OCI-LY3 (cell line): ENCODE data around the gene MRPS14.

ENCODE experiments used
- EZH2phosphoT487 ChIP-seq: fragments of 200-600 bp; shearing (Covaris generic); IDR thresholded peaks from 2 replicates; pipeline ENCODE4 v1.6.1; 2018; ENCODE audit warnings: antibody characterized with exemption, mixed run types, low read depth
- TF ChIP-seq, protein P1 (sequence below): fragments of 200-600, 300-600 bp; sonication (generic); IDR thresholded peaks from 2 replicates; pipeline ENCODE4 v1.5.1; 2014; ENCODE audit warnings: antibody characterized with exemption, low read length, low read depth

DNA sequence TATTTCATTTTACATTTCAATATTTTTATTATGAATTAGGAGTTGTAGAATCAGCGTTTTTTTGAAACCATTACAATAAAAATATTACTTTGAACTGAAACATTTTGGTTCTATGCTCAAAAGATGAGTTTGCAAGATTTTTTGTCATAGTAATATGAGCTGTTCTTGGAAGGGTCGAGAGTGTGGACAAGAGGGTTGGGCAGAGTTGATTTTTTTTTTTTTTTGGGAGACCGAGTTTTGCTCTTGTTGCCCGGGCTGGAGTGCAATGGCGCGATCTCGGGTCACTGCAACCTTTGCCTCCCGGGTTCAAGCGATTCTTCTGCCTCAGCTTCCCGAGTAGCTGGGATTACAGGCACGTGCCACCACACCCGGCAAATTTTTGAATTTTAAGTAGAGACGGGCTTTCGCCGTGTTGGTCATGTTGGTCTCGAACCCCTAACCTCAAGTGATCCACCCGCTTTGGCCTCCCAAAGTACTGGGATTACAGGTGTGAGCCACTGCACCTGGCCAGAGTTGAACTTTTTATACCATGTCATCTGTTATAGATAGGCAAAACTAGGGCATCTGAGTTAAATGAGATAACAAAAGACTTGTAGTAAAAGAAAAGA is 20.2 kb downstream of the MRPS14 start:
- TF ChIP-seq, protein P1, sequence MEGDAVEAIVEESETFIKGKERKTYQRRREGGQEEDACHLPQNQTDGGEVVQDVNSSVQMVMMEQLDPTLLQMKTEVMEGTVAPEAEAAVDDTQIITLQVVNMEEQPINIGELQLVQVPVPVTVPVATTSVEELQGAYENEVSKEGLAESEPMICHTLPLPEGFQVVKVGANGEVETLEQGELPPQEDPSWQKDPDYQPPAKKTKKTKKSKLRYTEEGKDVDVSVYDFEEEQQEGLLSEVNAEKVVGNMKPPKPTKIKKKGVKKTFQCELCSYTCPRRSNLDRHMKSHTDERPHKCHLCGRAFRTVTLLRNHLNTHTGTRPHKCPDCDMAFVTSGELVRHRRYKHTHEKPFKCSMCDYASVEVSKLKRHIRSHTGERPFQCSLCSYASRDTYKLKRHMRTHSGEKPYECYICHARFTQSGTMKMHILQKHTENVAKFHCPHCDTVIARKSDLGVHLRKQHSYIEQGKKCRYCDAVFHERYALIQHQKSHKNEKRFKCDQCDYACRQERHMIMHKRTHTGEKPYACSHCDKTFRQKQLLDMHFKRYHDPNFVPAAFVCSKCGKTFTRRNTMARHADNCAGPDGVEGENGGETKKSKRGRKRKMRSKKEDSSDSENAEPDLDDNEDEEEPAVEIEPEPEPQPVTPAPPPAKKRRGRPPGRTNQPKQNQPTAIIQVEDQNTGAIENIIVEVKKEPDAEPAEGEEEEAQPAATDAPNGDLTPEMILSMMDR, result no peak
- TF ChIP-seq EZH2phosphoT487, result no peak
